T-helper 1 cell treated with Interleukin-12 subunit alpha and Interleukin-12 subunit beta and Interleukin-4 antibody, amounts not matched to agents 30 ng/mL and 1 ng/mL, for 36 hours (primary cell): ENCODE measurements around the gene C2. TPM values are rescaled to one million over a fixed set of nuclear protein-coding genes. Genes with fewer than 3 reads are reported as not detected.

Source experiments
- intact Hi-C: fragments of 100-400 bp; cut with micrococcal nuclease; formaldehyde crosslinking; loops from one replicate; pipeline ENCODE4 v1.15.1; 2024
- total RNA-seq: library from RNA; stranded (reverse); gene quantifications from 2 replicates; pipeline ENCODE4 v1.2.3, GENCODE V29; 2022

C2 gene
- 0.12 and 1.7 TPM in 2 replicates for total RNA-seq

GRCh38 chr6:31927242-31927862 lies at the start of gene C2:
C2 (plus strand) TSS chr6:31927717; CDS start chr6:31927753, 36 bp downstream.
- intact Hi-C loops = no loop called here

GRCh38 chr6:31878222-31878621 lies 49.3 kb upstream of the C2 start:
- intact Hi-C loops = no loop called here

- intact Hi-C loops = no loop called here
Observed at GRCh38 chr6:31878726-31879125, 48.8 kb upstream of the C2 start, which contains the start of gene SLC44A4. SLC44A4 (minus strand) TSS chr6:31878997; CDS start chr6:31878980, 17 bp downstream.

GRCh38 chr6:31879143-31879542 lies 48.4 kb upstream of the C2 start:
- intact Hi-C loops = no loop called here

GRCh38 chr6:31879901-31880300 lies 47.6 kb upstream of the C2 start:
- intact Hi-C loops = no loop called here

- intact Hi-C loops = no loop called here
Observed at GRCh38 chr6:31880616-31881015, 46.9 kb upstream of the C2 start.

GRCh38 chr6:31881136-31881859 lies 46.2 kb upstream of the C2 start:
- intact Hi-C loops = no loop called here

GRCh38 chr6:31882344-31882743 lies 45.2 kb upstream of the C2 start:
- intact Hi-C loops = no loop called here

- intact Hi-C loops = no loop called here
Observed at GRCh38 chr6:31883676-31884075, 43.8 kb upstream of the C2 start.

GRCh38 chr6:31884528-31885035 lies 42.9 kb upstream of the C2 start:
- intact Hi-C loops = no loop called here

- intact Hi-C loops = no loop called here
Observed at GRCh38 chr6:31886541-31886991, 41.0 kb upstream of the C2 start.

GRCh38 chr6:31887173-31888007 lies 40.1 kb upstream of the C2 start:
- intact Hi-C loops = no loop called here

GRCh38 chr6:31888276-31889258 lies 39.0 kb upstream of the C2 start:
- intact Hi-C loops = no loop called here

GRCh38 chr6:31889331-31889972 lies 38.1 kb upstream of the C2 start:
- intact Hi-C loops = no loop called here

GRCh38 chr6:31892821-31893220 lies 34.7 kb upstream of the C2 start:
- intact Hi-C loops = no loop called here

GRCh38 chr6:31896493-31896855 lies 31.0 kb upstream of the C2 start:
- intact Hi-C loops = loop anchor here (5.0 kb wide), 4 partner anchors 296 to 1279 kb away; partner anchors contain the start of genes GPSM3, MRPS18B, PBX2 and PPP1R10

GRCh38 chr6:31896856-31897611 lies 30.5 kb upstream of the C2 start:
- intact Hi-C loops = loop anchor here (1.0 to 5.0 kb wide), 9 partner anchors 34 to 1280 kb away; partner anchors contain the start of genes ABHD16A, GPSM3, MRPS18B and PBX2

- intact Hi-C loops = loop anchor here (1.0 to 5.0 kb wide), 16 partner anchors 34 to 1280 kb away; partner anchors contain the start of genes ABHD16A, ATF6B, BAG6 and DXO
Observed at GRCh38 chr6:31897612-31898382, 29.7 kb upstream of the C2 start, which contains the start of gene EHMT2. EHMT2 (minus strand) TSS chr6:31897698; CDS start chr6:31897677, 21 bp downstream.
